A549 (cell line): ENCODE data around the gene ARID1B.

Experiments
- CEBPB ChIP-seq, 2 experiments: fragments of >200 bp in 1 of 2; sonication (Bioruptor Twin) in 1 of 2; formaldehyde crosslinking in 1 of 2; IDR thresholded peaks; 2 replicates each; pipeline ENCODE4 v1.6.1; 2012 to 2016
- FOXS1 ChIP-seq: fragments of 250-450 bp; sonication (Bioruptor Pico); IDR thresholded peaks from 2 replicates; pipeline ENCODE4 v1.5.0; 2020; ENCODE audit warnings: mild to moderate bottlenecking, moderate library complexity
- HOXA7 ChIP-seq: fragments of 250-450 bp; sonication (Bioruptor Pico); IDR thresholded peaks from 2 replicates; pipeline ENCODE4 v1.5.0; 2020; ENCODE audit warnings: mild to moderate bottlenecking, moderate library complexity
- NFE2L2 ChIP-seq: fragments of 150-350 bp; conservative IDR thresholded peaks from 2 replicates; pipeline ENCODE4 v1.6.1; 2014; ENCODE audit warnings: low read length
- POLR2A ChIP-seq: IDR thresholded peaks from 2 replicates; pipeline ENCODE4 v1.6.1; 2012; ENCODE audit warnings: mild to moderate bottlenecking, low read length
- POLR2AphosphoS2 ChIP-seq: conservative IDR thresholded peaks from 2 replicates; pipeline ENCODE4 v1.6.1; 2012; ENCODE audit warnings: low read length, improper control_type of control experiment, inconsistent platforms
- RAD21 ChIP-seq, 2 experiments: fragments of >200 bp in 1 of 2; sonication (Bioruptor Twin) in 1 of 2; formaldehyde crosslinking in 1 of 2; IDR thresholded peaks in 1 of 2; conservative IDR thresholded peaks in 1 of 2; 2 replicates in 1 of 2; 3 replicates in 1 of 2; pipeline ENCODE4 v1.6.1; 2012 to 2018; ENCODE audit warnings: inconsistent platforms in 1 of 2
- RFX5 ChIP-seq: fragments of 450-650 bp; IDR thresholded peaks from 2 replicates; pipeline ENCODE4 v1.7.1; 2014; ENCODE audit warnings: antibody characterized with exemption, mild to moderate bottlenecking, moderate library complexity
- TFCP2L1 ChIP-seq: fragments of 250-450 bp; sonication (Bioruptor Pico); IDR thresholded peaks from 2 replicates; pipeline ENCODE4 v1.5.0; 2021; ENCODE audit warnings: mild to moderate bottlenecking
- TP53 ChIP-seq: fragments of 250-450 bp; sonication (Bioruptor Pico); IDR thresholded peaks from 2 replicates; pipeline ENCODE4 v1.5.0; 2021; ENCODE audit warnings: mild to moderate bottlenecking, moderate library complexity
- TF ChIP-seq, protein P1 (sequence below): fragments of 250-450 bp; sonication (Bioruptor Pico); IDR thresholded peaks from 2 replicates; pipeline ENCODE4 v1.5.0; 2021; ENCODE audit warnings: mild to moderate bottlenecking, moderate library complexity, borderline replicate concordance
- TF ChIP-seq, protein P2 (sequence below): fragments of >200 bp; sonication (Bioruptor Twin); formaldehyde crosslinking; IDR thresholded peaks from 3 replicates; pipeline ENCODE4 v1.5.1; 2016
- TF ChIP-seq, protein P3 (sequence below): fragments of 150-350 bp; IDR thresholded peaks from 2 replicates; pipeline ENCODE4 v1.6.1; 2014; ENCODE audit warnings: low read depth, mild to moderate bottlenecking, low read length
- TF ChIP-seq, protein P4 (sequence below): fragments of 200-600 bp; sonication (generic); IDR thresholded peaks from 2 replicates; pipeline ENCODE4 v1.6.1; 2016; ENCODE audit warnings: antibody characterized with exemption, mild to moderate bottlenecking, moderate library complexity

DNA sequence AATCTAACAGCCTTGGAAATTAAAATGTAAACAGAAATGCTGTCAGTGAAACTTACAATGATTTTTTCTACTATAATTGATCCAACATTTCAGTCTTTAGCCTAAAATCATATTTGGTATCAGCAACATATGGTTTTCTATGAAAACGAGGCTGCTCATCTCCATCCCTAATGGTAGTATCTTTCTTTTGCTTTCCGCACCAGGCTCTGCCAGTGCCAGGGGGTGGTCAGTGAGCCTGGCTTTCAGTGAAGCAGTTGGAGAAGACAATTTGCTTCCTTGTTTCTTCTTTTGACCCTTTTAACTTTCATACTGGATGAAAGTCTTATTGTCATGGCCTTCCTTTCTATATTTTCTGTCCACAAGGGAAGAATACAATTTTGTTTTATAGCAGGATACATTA is 258.4 kb downstream of the ARID1B start:
- TF ChIP-seq RFX5 (no peak), FOXS1 (no peak), POLR2A (no peak), RAD21 (conservative IDR thresholded peaks at IDR 0.05 in 1 of 2, IDR thresholded peaks at IDR 0.05 in 1 of 2) (no peak), HOXA7 (no peak), TP53 (CRISPR knock-in tag) (no peak), POLR2AphosphoS2 (no peak), CEBPB (IDR thresholded peaks at IDR 0.05) (no peak), NFE2L2 (no peak), TFCP2L1 (no peak)
- TF ChIP-seq, protein P1, sequence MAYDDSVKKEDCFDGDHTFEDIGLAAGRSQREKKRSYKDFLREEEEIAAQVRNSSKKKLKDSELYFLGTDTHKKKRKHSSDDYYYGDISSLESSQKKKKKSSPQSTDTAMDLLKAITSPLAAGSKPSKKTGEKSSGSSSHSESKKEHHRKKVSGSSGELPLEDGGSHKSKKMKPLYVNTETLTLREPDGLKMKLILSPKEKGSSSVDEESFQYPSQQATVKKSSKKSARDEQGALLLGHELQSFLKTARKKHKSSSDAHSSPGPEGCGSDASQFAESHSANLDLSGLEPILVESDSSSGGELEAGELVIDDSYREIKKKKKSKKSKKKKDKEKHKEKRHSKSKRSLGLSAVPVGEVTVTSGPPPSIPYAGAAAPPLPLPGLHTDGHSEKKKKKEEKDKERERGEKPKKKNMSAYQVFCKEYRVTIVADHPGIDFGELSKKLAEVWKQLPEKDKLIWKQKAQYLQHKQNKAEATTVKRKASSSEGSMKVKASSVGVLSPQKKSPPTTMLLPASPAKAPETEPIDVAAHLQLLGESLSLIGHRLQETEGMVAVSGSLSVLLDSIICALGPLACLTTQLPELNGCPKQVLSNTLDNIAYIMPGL = no peak
- TF ChIP-seq, protein P2, sequence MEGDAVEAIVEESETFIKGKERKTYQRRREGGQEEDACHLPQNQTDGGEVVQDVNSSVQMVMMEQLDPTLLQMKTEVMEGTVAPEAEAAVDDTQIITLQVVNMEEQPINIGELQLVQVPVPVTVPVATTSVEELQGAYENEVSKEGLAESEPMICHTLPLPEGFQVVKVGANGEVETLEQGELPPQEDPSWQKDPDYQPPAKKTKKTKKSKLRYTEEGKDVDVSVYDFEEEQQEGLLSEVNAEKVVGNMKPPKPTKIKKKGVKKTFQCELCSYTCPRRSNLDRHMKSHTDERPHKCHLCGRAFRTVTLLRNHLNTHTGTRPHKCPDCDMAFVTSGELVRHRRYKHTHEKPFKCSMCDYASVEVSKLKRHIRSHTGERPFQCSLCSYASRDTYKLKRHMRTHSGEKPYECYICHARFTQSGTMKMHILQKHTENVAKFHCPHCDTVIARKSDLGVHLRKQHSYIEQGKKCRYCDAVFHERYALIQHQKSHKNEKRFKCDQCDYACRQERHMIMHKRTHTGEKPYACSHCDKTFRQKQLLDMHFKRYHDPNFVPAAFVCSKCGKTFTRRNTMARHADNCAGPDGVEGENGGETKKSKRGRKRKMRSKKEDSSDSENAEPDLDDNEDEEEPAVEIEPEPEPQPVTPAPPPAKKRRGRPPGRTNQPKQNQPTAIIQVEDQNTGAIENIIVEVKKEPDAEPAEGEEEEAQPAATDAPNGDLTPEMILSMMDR = no peak
- TF ChIP-seq, protein P3, sequence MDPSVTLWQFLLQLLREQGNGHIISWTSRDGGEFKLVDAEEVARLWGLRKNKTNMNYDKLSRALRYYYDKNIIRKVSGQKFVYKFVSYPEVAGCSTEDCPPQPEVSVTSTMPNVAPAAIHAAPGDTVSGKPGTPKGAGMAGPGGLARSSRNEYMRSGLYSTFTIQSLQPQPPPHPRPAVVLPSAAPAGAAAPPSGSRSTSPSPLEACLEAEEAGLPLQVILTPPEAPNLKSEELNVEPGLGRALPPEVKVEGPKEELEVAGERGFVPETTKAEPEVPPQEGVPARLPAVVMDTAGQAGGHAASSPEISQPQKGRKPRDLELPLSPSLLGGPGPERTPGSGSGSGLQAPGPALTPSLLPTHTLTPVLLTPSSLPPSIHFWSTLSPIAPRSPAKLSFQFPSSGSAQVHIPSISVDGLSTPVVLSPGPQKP = no peak
- TF ChIP-seq, protein P4, sequence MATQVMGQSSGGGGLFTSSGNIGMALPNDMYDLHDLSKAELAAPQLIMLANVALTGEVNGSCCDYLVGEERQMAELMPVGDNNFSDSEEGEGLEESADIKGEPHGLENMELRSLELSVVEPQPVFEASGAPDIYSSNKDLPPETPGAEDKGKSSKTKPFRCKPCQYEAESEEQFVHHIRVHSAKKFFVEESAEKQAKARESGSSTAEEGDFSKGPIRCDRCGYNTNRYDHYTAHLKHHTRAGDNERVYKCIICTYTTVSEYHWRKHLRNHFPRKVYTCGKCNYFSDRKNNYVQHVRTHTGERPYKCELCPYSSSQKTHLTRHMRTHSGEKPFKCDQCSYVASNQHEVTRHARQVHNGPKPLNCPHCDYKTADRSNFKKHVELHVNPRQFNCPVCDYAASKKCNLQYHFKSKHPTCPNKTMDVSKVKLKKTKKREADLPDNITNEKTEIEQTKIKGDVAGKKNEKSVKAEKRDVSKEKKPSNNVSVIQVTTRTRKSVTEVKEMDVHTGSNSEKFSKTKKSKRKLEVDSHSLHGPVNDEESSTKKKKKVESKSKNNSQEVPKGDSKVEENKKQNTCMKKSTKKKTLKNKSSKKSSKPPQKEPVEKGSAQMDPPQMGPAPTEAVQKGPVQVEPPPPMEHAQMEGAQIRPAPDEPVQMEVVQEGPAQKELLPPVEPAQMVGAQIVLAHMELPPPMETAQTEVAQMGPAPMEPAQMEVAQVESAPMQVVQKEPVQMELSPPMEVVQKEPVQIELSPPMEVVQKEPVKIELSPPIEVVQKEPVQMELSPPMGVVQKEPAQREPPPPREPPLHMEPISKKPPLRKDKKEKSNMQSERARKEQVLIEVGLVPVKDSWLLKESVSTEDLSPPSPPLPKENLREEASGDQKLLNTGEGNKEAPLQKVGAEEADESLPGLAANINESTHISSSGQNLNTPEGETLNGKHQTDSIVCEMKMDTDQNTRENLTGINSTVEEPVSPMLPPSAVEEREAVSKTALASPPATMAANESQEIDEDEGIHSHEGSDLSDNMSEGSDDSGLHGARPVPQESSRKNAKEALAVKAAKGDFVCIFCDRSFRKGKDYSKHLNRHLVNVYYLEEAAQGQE = no peak
